Measurements from ENCODE around the gene MMP24.

MMP24 gene

DNA sequence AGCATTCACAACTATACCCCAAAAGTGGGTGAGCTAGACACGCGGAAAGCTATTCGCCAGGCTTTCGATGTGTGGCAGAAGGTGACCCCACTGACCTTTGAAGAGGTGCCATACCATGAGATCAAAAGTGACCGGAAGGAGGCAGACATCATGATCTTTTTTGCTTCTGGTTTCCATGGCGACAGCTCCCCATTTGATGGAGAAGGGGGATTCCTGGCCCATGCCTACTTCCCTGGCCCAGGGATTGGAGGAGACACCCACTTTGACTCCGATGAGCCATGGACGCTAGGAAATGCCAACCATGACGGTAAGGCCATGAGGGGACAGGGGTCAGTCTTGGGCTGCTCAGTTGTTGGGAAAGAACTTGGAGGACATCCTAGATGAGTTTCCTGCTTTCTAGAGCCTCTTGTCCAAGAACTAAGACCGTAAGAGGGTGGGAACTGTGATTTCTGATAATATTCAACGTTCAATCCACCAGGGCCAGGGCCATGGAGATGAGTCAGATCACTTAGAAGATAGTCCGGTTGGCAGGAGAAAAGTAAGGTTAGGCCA is 28.0 kb downstream of the MMP24 start:
- in situ Hi-C loops (cut with MboI; ENCODE audit: low sequenced_read_pairs): loop anchor here (25.0 kb wide), 1 partner anchor 417 kb away; the partner anchor contains the start of gene NCOA6

- in situ Hi-C loops (cut with MboI; ENCODE audit: low sequenced_read_pairs): loop anchor here (25.0 kb wide), 1 partner anchor 420 kb away; the partner anchor contains the start of gene NCOA6
These were observed 30.9 kb downstream of the MMP24 start for GRCh38 chr20:35257175-35257909.

DNA sequence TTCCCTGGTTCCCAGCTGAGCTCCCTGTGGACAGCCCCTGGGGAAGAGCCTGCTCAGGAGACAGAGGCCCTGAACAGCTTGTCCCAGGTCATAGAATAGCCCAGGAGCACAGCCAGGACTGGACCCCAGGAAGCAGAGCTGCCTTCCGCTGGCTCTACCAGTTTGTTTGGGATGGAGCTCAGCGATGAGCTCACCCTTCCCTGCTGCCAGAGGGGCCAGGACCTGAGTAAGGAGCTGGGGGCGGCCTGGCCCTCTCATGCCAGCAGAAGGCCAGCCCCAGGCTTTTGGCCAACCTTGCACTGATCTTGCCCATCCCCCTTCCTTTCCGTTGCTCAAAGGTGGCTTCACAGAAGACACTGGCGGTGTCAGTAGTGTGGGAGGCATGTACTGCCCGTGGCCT is 33.9 kb downstream of the MMP24 start:
- in situ Hi-C loops (cut with MboI; ENCODE audit: low sequenced_read_pairs): loop anchor here (25.0 kb wide), 1 partner anchor 423 kb away; the partner anchor contains the start of gene NCOA6

- in situ Hi-C loops (cut with MboI; ENCODE audit: low sequenced_read_pairs): loop anchor here (25.0 kb wide), 1 partner anchor 425 kb away; the partner anchor contains the start of gene NCOA6
These were observed 35.8 kb downstream of the MMP24 start for GRCh38 chr20:35262321-35262720.

DNA sequence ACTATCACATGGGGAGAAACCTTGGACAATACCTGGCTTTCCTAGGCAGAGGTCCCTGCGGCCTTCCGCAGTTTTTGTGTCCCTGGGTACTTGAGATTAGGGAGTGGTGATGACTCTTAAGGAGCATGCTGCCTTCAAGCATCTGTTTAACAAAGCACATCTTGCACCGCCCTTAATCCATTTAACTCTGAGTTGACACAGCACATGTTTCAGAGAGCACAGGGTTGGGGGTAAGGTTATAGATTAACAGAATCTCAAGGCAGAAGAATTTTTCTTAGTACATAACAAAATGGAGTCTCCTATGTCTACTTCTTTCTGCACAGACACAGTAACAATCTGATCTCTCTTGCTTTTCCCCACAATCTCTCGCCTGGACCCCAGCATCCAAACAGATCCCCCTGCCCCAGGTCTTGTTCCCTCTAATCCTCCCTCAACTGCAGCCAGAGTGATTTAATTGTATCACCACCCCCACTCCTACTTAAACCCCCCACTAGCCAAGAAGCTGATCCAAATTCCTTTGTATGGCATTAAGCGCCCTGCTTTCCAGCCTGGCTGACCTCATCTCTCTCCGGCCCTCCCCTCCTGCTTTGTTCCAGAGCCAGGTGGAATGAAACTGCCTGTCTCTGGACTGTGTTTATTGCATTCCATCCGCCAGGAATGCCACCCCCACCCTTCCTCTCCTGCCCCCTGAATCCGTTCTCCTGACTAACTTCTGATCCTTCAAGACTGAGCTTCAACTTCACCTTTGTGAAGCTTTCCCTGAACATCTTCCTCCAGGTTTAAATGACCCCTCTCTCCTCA is 36.4 kb downstream of the MMP24 start:
- in situ Hi-C loops (cut with MboI; ENCODE audit: low sequenced_read_pairs): loop anchor here (25.0 kb wide), 1 partner anchor 426 kb away; the partner anchor contains the start of gene NCOA6

DNA sequence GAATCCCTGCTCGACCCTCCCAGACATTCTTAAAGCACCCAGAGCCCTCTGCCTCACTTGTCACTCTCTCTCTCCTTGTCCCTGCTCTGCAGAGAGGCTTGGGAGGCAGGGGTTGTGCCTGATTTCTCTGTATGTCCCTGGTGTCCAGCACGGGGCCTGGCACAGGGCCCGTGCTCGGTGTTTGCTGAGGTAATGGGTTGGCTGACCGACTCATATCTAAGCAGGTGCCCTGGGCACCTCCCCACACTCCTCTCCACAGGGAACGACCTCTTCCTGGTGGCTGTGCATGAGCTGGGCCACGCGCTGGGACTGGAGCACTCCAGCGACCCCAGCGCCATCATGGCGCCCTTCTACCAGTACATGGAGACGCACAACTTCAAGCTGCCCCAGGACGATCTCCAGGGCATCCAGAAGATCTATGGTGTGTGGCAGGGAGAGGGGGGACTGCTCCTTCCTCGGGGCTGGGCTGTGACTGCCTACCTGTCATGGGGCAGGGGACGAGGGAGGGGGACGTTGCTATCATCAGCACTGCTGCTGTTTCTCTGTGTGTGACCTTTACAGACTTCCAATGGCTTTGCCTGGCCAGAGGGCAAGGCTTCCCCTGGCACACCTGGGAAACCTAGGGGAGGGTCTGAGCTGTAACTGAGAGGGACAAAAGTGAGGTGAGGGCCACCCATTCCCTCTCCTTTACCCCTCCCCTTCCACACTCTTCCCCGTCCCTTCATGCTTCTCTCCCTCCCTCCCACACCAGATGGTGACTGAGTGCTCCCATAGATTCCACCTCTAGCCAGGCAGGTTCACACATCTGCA is 37.2 kb downstream of the MMP24 start:
- in situ Hi-C loops (cut with MboI; ENCODE audit: low sequenced_read_pairs): loop anchor here (25.0 kb wide), 1 partner anchor 426 kb away; the partner anchor contains the start of gene NCOA6

DNA sequence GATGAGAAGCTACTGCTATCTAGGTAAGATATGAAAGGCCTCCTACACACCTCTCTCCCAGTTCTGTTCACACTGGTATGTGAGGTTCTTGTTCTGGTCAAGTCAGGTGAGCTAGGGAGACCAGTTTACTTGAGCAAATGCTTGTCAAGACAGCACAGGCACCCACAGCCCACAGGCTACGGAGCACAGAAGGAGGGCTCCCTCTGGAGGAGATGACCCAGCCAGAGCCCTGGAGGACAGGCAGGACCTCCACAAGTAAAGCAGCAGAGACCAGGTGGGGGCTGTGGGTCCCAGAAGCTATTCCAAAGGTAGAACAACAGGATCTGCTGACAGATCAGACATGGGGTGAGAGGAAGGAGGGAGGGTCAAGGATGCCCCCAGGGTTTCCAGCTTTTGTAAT is 38.3 kb downstream of the MMP24 start:
- in situ Hi-C loops (cut with MboI; ENCODE audit: low sequenced_read_pairs): loop anchor here (25.0 kb wide), 1 partner anchor 427 kb away; the partner anchor contains the start of gene NCOA6

GRCh38 chr20:35267092-35267491 is 40.6 kb downstream of the MMP24 start:
- in situ Hi-C loops (cut with MboI; ENCODE audit: low sequenced_read_pairs): loop anchor here (25.0 kb wide), 1 partner anchor 430 kb away; the partner anchor contains the start of gene NCOA6

DNA sequence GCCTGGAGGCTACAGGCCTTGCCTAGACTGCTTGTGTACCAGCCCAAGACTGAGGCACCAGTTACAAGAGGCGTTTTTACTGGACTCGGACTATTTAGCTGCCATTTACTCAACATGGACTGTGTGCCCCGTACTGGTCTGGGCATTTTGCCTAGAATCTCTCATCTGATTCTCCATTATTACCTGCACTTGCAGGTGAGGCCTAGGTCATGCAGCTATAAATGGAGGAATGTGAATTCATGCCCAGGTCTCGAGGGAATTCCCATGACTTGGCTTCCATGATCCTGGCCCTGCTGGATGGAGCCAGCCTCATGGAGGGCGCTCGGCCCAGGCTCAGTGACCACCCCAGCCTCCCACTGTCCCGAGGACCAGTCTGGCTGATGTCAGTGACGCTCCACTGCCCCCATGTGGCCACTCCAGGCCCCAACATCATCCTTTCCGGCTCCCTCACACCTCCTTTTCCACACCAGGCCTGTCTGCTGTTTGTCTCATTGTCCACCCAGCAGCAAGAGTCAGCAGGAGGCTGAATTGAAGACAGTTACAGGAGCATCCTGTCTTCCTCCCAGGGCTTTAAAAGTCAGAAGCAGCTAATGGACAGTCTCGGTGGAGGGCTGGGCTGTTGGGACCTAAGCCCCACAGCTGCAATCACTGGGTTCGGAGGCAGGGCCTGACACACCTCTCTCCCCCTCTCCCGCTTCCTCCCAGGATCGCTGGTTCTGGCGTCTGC is 42.7 kb downstream of the MMP24 start:
- in situ Hi-C loops (cut with MboI; ENCODE audit: low sequenced_read_pairs): loop anchor here (25.0 kb wide), 1 partner anchor 432 kb away; the partner anchor contains the start of gene NCOA6

DNA sequence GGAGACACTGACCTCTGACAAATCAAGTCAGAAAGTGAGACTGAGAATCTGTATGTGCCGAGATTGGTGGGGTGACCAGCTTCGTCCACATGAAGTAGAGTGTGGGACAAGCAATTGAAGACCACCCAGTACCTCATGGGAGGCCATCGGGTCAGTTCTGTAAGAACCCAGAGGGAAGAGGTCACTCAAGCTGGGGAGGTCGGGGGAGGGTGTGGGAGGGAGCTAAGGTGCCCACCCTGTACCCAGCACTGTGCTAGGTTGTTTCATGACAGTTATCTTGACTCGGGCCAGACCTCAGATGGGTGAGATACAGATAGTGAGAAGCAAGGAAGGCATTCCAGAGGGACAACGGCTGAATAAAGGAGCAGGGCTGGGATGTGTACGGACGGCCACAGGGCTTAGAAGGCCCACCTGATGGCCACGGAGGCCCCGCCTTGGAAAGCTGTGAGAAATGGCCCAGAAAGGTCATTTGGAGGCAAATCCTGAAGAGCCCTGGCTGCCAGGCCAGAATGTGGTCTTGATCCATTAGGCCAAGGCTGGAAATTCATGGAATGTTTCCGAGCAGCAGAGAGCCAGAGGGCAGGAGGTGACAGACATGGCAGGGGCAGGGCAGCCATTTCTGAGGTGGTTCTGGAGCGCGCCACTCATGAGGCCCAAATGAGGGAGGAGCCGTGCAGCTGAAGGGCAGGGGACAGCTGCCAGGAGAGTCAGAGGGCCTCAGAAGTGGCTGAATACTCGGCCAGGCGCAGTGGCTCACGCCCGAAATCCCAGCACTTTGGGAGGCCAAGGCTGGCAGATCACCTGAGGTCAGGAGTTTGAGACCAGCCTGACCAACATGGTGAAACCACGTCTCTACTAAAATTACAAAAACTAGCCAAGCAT is 43.8 kb downstream of the MMP24 start:
- in situ Hi-C loops (cut with MboI; ENCODE audit: low sequenced_read_pairs): loop anchor here (25.0 kb wide), 1 partner anchor 433 kb away; the partner anchor contains the start of gene NCOA6

DNA sequence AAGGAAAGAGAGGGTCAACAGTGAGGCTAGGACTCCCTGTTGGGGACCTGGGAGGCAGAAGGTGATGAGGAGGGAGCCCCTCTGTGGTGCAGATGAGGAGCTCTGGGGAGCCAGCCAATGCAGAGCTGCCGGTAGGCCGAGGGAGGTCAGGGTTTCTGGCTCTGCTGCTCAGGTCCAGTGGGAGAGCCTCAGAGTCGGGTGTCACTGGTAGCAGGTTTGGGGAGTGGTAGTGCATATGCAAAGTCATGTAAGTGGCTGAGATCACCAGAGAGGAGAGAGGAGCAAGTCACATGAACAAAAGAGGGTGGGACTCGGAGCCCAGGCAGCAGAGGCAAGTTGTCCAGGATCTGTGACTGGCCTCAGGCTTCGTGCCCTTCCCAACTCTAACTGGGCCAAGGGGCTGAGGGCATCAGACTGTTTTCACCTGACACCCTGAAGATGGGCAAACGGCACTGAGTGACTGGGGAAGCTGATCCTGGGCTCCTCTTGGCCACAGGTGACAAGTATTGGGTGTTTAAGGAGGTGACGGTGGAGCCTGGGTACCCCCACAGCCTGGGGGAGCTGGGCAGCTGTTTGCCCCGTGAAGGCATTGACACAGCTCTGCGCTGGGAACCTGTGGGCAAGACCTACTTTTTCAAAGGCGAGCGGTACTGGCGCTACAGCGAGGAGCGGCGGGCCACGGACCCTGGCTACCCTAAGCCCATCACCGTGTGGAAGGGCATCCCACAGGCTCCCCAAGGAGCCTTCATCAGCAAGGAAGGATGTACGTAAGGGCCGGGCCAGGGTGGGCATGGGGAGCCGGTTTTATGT is 44.8 kb downstream of the MMP24 start:
- in situ Hi-C loops (cut with MboI; ENCODE audit: low sequenced_read_pairs): loop anchor here (25.0 kb wide), 1 partner anchor 434 kb away; the partner anchor contains the start of gene NCOA6

GRCh38 chr20:35271904-35272303 is 45.4 kb downstream of the MMP24 start:
- in situ Hi-C loops (cut with MboI; ENCODE audit: low sequenced_read_pairs): loop anchor here (25.0 kb wide), 1 partner anchor 435 kb away; the partner anchor contains the start of gene NCOA6

GRCh38 chr20:35273449-35274171 is 47.1 kb downstream of the MMP24 start:
- in situ Hi-C loops (cut with MboI; ENCODE audit: low sequenced_read_pairs): loop anchor here (25.0 kb wide), 1 partner anchor 436 kb away; the partner anchor contains the start of gene NCOA6

DNA sequence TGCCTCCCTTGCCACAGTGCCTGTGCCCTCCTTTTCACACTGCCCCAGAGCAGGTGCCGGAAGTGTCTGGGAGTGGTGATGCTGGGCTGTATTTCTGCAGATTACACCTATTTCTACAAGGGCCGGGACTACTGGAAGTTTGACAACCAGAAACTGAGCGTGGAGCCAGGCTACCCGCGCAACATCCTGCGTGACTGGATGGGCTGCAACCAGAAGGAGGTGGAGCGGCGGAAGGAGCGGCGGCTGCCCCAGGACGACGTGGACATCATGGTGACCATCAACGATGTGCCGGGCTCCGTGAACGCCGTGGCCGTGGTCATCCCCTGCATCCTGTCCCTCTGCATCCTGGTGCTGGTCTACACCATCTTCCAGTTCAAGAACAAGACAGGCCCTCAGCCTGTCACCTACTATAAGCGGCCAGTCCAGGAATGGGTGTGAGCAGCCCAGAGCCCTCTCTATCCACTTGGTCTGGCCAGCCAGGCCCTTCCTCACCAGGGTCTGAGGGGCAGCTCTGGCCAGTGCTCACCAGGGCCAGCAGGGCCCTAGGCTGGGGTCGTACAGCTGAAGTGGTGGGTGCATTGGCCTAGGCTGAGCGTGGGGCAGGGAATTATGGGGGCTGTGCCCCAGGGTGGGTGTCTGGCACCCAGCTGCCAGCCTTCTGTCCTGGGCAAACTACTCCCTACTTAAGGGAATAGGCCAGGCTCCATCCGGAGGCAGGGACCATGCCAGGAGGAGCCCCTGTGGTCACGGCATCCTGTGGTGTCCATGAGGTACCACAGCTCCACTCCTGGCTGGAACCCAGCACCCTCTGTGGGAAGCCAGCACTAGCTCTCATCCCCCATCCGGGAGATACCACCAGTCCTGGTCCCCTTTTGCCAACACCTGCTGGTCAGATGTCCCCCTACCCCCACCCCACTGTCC is 47.9 kb downstream of the MMP24 start:
- in situ Hi-C loops (cut with MboI; ENCODE audit: low sequenced_read_pairs): loop anchor here (25.0 kb wide), 1 partner anchor 437 kb away; the partner anchor contains the start of gene NCOA6

GRCh38 chr20:35275741-35276251 is 49.3 kb downstream of the MMP24 start:
- in situ Hi-C loops (cut with MboI; ENCODE audit: low sequenced_read_pairs): no loop called here

Measured in HL-60/S4 treated with phorbol 12-myristate 13-acetate at 8.2 ng/mL for 4 days and 3 days (cell line).